GM21447 (cell line): Measurements from ENCODE around the gene C14orf132.

Experiments
- ATAC-seq: cut with Tn5 transposase; IDR thresholded peaks from one replicate; pipeline ENCODE4 v1.9.1; 2021; ENCODE audit not compliant: unreplicated experiment

The C14orf132 gene

GRCh38 chr14:96096639-96097610, 57.8 kb downstream of the C14orf132 start:
- no peak for ATAC-seq

GRCh38 chr14:96097752-96098151, 58.6 kb downstream of the C14orf132 start:
- ATAC-seq = no peak

- ATAC-seq = no peak
These were observed 59.3 kb downstream of the C14orf132 start for GRCh38 chr14:96098309-96098998.

GRCh38 chr14:96098999-96099335, 59.8 kb downstream of the C14orf132 start:
- ATAC-seq = no peak

- ATAC-seq = no peak
These were observed 61.3 kb downstream of the C14orf132 start for GRCh38 chr14:96100161-96101064.

- ATAC-seq = no peak
These were observed 63.1 kb downstream of the C14orf132 start for GRCh38 chr14:96102081-96102856.

- ATAC-seq = no peak
These were observed 63.9 kb downstream of the C14orf132 start for GRCh38 chr14:96103075-96103474.

- no peak for ATAC-seq
These were observed 64.6 kb downstream of the C14orf132 start for GRCh38 chr14:96103560-96104460.

- ATAC-seq = no peak
These were observed 65.4 kb downstream of the C14orf132 start for GRCh38 chr14:96104469-96105057.

- no peak for ATAC-seq
These were observed 66.1 kb downstream of the C14orf132 start for GRCh38 chr14:96105089-96105925.

- no peak for ATAC-seq
These were observed 66.8 kb downstream of the C14orf132 start for GRCh38 chr14:96105926-96106441.

GRCh38 chr14:96106891-96107290, 67.7 kb downstream of the C14orf132 start:
- ATAC-seq = no peak

- no peak for ATAC-seq
These were observed 69.1 kb downstream of the C14orf132 start for GRCh38 chr14:96108061-96108795.

GRCh38 chr14:96108911-96109310, 69.7 kb downstream of the C14orf132 start:
- no peak for ATAC-seq

- no peak for ATAC-seq
These were observed 70.6 kb downstream of the C14orf132 start for GRCh38 chr14:96109596-96110355.

GRCh38 chr14:96112032-96112431, 72.9 kb downstream of the C14orf132 start:
- no peak for ATAC-seq
